SK-N-SH (cell line): ENCODE data around the gene ARID1B. TPM values are rescaled to one million over a fixed set of nuclear protein-coding genes. Genes with fewer than 3 reads are reported as not detected.

Experiments used
- CTCF ChIA-PET: fragments of 300-600, 350-600 bp; formaldehyde crosslinking; extraction: SDS; loops from one replicate; lab custom pipeline; 2021; lab: Yijun Ruan, JAX
- POLR2A ChIA-PET: fragments of 350-600 bp; sonication (Branson Sonifier 250); formaldehyde crosslinking; extraction: SDS; loops from one replicate; lab custom pipeline; 2020; ENCODE audit warnings: antibody characterized with exemption, inconsistent platforms; lab: Yijun Ruan, JAX
- DNase-seq: peaks from one replicate; pipeline ENCODE4 v3.0.0; 2012
- H2AFZ ChIP-seq: fragments of 200-600 bp; sonication (generic); 2 replicates; pipeline ENCODE4 v1.8.1; 2016; ENCODE audit warnings: antibody characterized with exemption, mild to moderate bottlenecking, low read depth
- H3F3A ChIP-seq: fragments of 200-600 bp; sonication (generic); replicated peaks from 2 replicates; pipeline ENCODE3; 2016; ENCODE audit warnings: antibody characterized with exemption, mild to moderate bottlenecking; ENCODE audit not compliant: insufficient read depth
- H3K27ac ChIP-seq, 2 experiments: fragments of 200-500 bp in 1 of 2; fragments of 200-600 bp in 1 of 2; sonication (Bioruptor generic) in 1 of 2; sonication (generic), shearing (Covaris generic) in 1 of 2; 2 replicates each; pipeline versions ENCODE4 v1.5.1 to v1.6.1; 2014 to 2016; ENCODE audit warnings: low read depth in 2 of 2, inconsistent platforms in 1 of 2, low read length in 1 of 2, mild to moderate bottlenecking in 1 of 2, mixed read lengths in 1 of 2
- H3K27me3 ChIP-seq: fragments of 200-600 bp; sonication (generic), shearing (Covaris generic); 2 replicates; pipeline ENCODE4 v1.6.1; 2016; ENCODE audit warnings: mixed run types; ENCODE audit not compliant: insufficient read depth
- H3K36me3 ChIP-seq, 2 experiments: fragments of 200-500 bp in 1 of 2; fragments of 200-600 bp in 1 of 2; sonication (Bioruptor generic) in 1 of 2; sonication (generic) in 1 of 2; replicated peaks in 1 of 2; 2 replicates each; pipeline versions ENCODE3 to v1.5.1; 2014 to 2016; ENCODE audit warnings: low read length in 1 of 2, mild to moderate bottlenecking in 1 of 2; ENCODE audit not compliant: insufficient read depth in 2 of 2, control insufficient read depth in 1 of 2
- H3K4me1 ChIP-seq, 2 experiments: fragments of 200-500 bp in 1 of 2; fragments of 200-600 bp in 1 of 2; sonication (Bioruptor generic) in 1 of 2; sonication (generic), shearing (Covaris generic) in 1 of 2; 2 replicates each; pipeline versions ENCODE4 v1.5.1 to v1.6.1; 2014 to 2016; ENCODE audit warnings: low read depth in 1 of 2, low read length in 1 of 2, mixed run types in 1 of 2; ENCODE audit not compliant: insufficient read depth in 2 of 2, control insufficient read depth in 1 of 2
- H3K4me2 ChIP-seq: fragments of 200-600 bp; sonication (generic), shearing (Covaris generic); 2 replicates; pipeline ENCODE4 v1.6.1; 2017; ENCODE audit warnings: mixed run types
- H3K4me3 ChIP-seq, 2 experiments: fragments of 200-500 bp in 1 of 2; fragments of 200-600 bp in 1 of 2; sonication (Bioruptor generic) in 1 of 2; sonication (generic), shearing (Covaris generic) in 1 of 2; 2 replicates each; pipeline versions ENCODE4 v1.5.1 to v1.8.1; 2014 to 2016; ENCODE audit warnings: low read depth in 2 of 2, inconsistent platforms in 1 of 2, low read length in 1 of 2, mild to moderate bottlenecking in 1 of 2, mixed read lengths in 1 of 2, moderate library complexity in 1 of 2
- H3K79me2 ChIP-seq: fragments of 200-600 bp; sonication (generic); 2 replicates; pipeline ENCODE4 v1.8.1; 2017; ENCODE audit warnings: mild to moderate bottlenecking; ENCODE audit not compliant: insufficient read depth
- H3K9ac ChIP-seq: fragments of 200-600 bp; sonication (generic); 2 replicates; pipeline ENCODE4 v1.6.1; 2017; ENCODE audit warnings: mixed run types
- H3K9me2 ChIP-seq: fragments of 200-600 bp; sonication (generic); 2 replicates; pipeline ENCODE4 v1.6.1; 2017; ENCODE audit warnings: mixed run types
- H3K9me3 ChIP-seq: fragments of 200-600 bp; sonication (generic); 2 replicates; pipeline ENCODE4 v1.6.1; 2017; ENCODE audit warnings: mixed run types, mild to moderate bottlenecking, moderate library complexity
- H4K20me1 ChIP-seq: fragments of 200-600 bp; sonication (generic); 2 replicates; pipeline ENCODE4 v1.6.1; 2017; ENCODE audit warnings: mild to moderate bottlenecking, mixed run types; ENCODE audit not compliant: insufficient read depth
- CHD2 ChIP-seq: fragments of 150-350 bp; IDR thresholded peaks from 2 replicates; pipeline ENCODE4 v1.6.1; 2018; ENCODE audit warnings: low read length; ENCODE audit not compliant: partially characterized antibody
- CTCF ChIP-seq: fragments of 200-600 bp; sonication (generic); IDR thresholded peaks from 2 replicates; pipeline ENCODE4 v1.6.1; 2017; ENCODE audit warnings: antibody characterized with exemption, mild to moderate bottlenecking, moderate library complexity
- EP300 ChIP-seq, 2 experiments: IDR thresholded peaks; 2 replicates each; pipeline versions ENCODE4 v1.4.0 to v1.6.1; 2012; ENCODE audit warnings: borderline replicate concordance in 1 of 2, low read depth in 1 of 2, low read length in 1 of 2
- EZH2phosphoT487 ChIP-seq: fragments of 200-600 bp; sonication (generic); IDR thresholded peaks from 2 replicates; pipeline ENCODE4 v1.6.1; 2017; ENCODE audit warnings: low read depth, mixed run types, mild to moderate bottlenecking, antibody characterized with exemption, moderate library complexity, borderline replicate concordance
- FOXJ3 ChIP-seq: sonication (generic); formaldehyde crosslinking; IDR thresholded peaks from 2 replicates; pipeline ENCODE4 v1.5.1; 2020; ENCODE audit warnings: mild to moderate bottlenecking, missing genetic modification reagents
- FOXM1 ChIP-seq: IDR thresholded peaks from 2 replicates; pipeline ENCODE4 v1.4.0; 2012; ENCODE audit warnings: low read depth, mild to moderate bottlenecking
- GABPA ChIP-seq: IDR thresholded peaks from 2 replicates; pipeline ENCODE4 v1.4.0; 2012; ENCODE audit warnings: low read depth, mild to moderate bottlenecking
- JUND ChIP-seq: IDR thresholded peaks from 2 replicates; pipeline ENCODE4 v1.4.0; 2012
- MAX ChIP-seq: IDR thresholded peaks from 2 replicates; pipeline ENCODE4 v1.4.0; 2012; ENCODE audit warnings: low read depth
- POLR2AphosphoS5 ChIP-seq: IDR thresholded peaks from 2 replicates; pipeline ENCODE4 v1.6.1; 2012; ENCODE audit warnings: low read depth, low read length
- RAD21 ChIP-seq: IDR thresholded peaks from 2 replicates; pipeline ENCODE4 v1.6.1; 2012; ENCODE audit warnings: mild to moderate bottlenecking, low read length
- TAF1 ChIP-seq: IDR thresholded peaks from 2 replicates; pipeline ENCODE4 v1.6.1; 2012; ENCODE audit warnings: low read depth, mild to moderate bottlenecking, low read length, moderate library complexity, borderline replicate concordance
- TCF12 ChIP-seq: IDR thresholded peaks from 2 replicates; pipeline ENCODE4 v1.4.0; 2012
- WGBS: methylation state at CpG from one replicate; pipeline ENCODE4 v1.1.6; 2017; ENCODE audit warnings: low lambda C conversion rate; 5-methylcytosine and 5-hydroxymethylcytosine counted together
- polyA plus RNA-seq, 3 experiments: library from polyadenylated mRNA; depleted of rRNA; stranded (reverse); fragments of >200 nt; gene quantifications; 2 replicates each; pipeline ENCODE4 v1.2.3, GENCODE V29; 2012
- TF ChIP-seq, protein P1 (sequence below): IDR thresholded peaks from 2 replicates; pipeline ENCODE4; 2012
- TF ChIP-seq, protein P2 (sequence below): IDR thresholded peaks from 2 replicates; pipeline ENCODE4 v1.4.0; 2012; ENCODE audit warnings: low read depth, borderline replicate concordance

ARID1B gene
- polyA plus RNA-seq, 1 of the 3 experiments (the other 2 are of a cell fraction): 13.6 TPM

DNA sequence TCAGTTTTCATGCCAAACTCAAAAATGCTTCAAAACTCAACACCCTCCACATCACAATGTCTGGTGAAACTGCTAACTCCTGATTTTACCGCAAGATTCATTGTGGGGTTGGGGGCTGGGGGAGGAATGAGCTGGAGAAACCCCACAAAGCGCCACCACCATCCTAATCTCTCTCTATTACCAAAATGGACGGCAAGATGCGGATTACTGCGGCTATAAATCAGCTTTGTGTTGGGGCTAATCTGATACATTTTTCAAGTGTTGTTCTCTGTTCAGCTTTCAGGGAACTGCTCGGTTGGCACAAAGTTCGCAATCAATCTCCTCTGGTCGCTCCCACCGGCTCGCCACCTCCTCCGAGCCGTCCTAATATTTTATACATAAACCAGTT lies 462.5 kb downstream of the ARID1B start:
- no peaks in the 10 kb centered on the region for H3K9me2 ChIP-seq
- no peaks in the 10 kb centered on the region for H3K27me3 ChIP-seq
- H3K27ac ChIP-seq: no peak overlapping the region
- H3K9ac ChIP-seq: no peak overlapping the region
- H3K79me2 ChIP-seq: no peaks in the 10 kb centered on the region
- H3K4me2 ChIP-seq: no peak overlapping the region
- H3K36me3 ChIP-seq: no peaks in the 10 kb centered on the region
- no peaks in the 10 kb centered on the region for H3K4me1 ChIP-seq
- no peaks in the 10 kb centered on the region for H3K9me3 ChIP-seq
- WGBS: 91% methylated on average over 12 of the region's 12 CpGs
- POLR2A ChIA-PET: no interaction called here
- CTCF ChIA-PET: interaction anchor here (1.0 kb wide), 1 partner anchor 35 kb away, joined by 3 read pairs; no protein-coding TSS in a partner anchor
- no peak for TF ChIP-seq JUND
- TF ChIP-seq EP300 (IDR thresholded peaks at IDR 0.05; ENCODE audit: borderline replicate concordance in 1 of 2, low read depth in 1 of 2, low read length in 1 of 2): no peak
- no peak for TF ChIP-seq EZH2phosphoT487
- TF ChIP-seq MAX: no peak
- TF ChIP-seq CTCF: no peak
- no peak for TF ChIP-seq RAD21
- TF ChIP-seq, protein P1, sequence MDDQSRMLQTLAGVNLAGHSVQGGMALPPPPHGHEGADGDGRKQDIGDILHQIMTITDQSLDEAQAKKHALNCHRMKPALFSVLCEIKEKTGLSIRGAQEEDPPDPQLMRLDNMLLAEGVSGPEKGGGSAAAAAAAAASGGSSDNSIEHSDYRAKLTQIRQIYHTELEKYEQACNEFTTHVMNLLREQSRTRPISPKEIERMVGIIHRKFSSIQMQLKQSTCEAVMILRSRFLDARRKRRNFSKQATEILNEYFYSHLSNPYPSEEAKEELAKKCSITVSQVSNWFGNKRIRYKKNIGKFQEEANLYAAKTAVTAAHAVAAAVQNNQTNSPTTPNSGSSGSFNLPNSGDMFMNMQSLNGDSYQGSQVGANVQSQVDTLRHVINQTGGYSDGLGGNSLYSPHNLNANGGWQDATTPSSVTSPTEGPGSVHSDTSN: no peak
- no peak for TF ChIP-seq FOXJ3 (CRISPR knock-in tag)
- TF ChIP-seq, protein P2, sequence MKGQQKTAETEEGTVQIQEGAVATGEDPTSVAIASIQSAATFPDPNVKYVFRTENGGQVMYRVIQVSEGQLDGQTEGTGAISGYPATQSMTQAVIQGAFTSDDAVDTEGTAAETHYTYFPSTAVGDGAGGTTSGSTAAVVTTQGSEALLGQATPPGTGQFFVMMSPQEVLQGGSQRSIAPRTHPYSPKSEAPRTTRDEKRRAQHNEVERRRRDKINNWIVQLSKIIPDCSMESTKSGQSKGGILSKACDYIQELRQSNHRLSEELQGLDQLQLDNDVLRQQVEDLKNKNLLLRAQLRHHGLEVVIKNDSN: no peak
- TF ChIP-seq TAF1: no peak
- no peak for TF ChIP-seq POLR2AphosphoS5
- no peak for TF ChIP-seq TCF12
- TF ChIP-seq GABPA: no peak
- TF ChIP-seq FOXM1: no peak
- no peak for TF ChIP-seq CHD2
- TF ChIP-seq, all 33 proteins: peak for 0
- DNase-seq: no peak
- Histone ChIP-seq H3F3A (no peaks in the 10 kb centered on the region), H2AFZ (no peak overlapping the region), H4K20me1 (no peaks in the 10 kb centered on the region), H3K4me3 (no peak overlapping the region)
